ENCODE measurements around the gene ISG20L2.

The ISG20L2 gene

DNA sequence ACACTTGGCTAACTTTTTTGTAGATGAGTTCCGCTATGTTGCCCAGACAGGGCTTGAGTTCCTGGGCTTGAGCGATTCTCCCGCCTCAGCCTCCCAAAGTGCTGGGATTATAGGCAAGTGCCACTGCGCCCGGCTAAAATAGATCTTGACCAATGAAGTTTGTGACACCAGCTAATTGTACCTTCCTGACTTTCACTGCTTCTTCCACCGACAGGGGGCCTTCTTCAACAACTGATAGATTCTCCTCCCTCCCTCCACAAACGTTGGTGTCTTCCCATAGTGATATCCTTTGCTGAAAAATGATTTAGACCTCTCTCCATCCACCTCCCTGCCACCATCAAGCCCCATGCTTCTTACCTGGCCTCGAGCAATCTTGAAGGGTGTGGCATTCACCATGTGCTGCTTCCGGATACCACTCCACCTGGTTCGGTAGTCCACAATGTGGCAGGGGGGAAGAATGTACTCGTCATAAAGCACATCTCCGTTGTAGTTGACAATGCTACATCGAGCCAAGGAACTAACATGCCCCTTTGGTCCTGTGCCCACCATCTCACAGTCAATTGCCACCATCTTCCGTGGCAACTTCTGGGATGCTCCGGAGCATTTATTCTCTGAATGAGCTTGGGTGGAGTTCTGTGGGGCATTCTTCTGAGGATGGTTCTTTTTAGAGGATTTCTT, 1.9 kb downstream of the ISG20L2 start:
- Histone ChIP-seq H3K27ac (peak overlapping the region; percentile 36; the same call in 1 of the 2 replicates), H3K9me3 (no peaks in the 10 kb centered on the region), H4K20me1 (peaks cover 61% of the 10 kb centered on the region), H3K4me2 (peak overlapping the region; percentile 99), H3K36me3 (peaks cover 39% of the 10 kb centered on the region), H3K4me1 (peaks cover 44% of the 10 kb centered on the region), H3K9ac (peak overlapping the region; percentile 91), H3K4me3 (peak overlapping the region; percentile 87), H3K27me3 (no peaks in the 10 kb centered on the region)
- TF ChIP-seq Cebpa-rat (IDR thresholded peaks at IDR 0.05), result no peak

DNA sequence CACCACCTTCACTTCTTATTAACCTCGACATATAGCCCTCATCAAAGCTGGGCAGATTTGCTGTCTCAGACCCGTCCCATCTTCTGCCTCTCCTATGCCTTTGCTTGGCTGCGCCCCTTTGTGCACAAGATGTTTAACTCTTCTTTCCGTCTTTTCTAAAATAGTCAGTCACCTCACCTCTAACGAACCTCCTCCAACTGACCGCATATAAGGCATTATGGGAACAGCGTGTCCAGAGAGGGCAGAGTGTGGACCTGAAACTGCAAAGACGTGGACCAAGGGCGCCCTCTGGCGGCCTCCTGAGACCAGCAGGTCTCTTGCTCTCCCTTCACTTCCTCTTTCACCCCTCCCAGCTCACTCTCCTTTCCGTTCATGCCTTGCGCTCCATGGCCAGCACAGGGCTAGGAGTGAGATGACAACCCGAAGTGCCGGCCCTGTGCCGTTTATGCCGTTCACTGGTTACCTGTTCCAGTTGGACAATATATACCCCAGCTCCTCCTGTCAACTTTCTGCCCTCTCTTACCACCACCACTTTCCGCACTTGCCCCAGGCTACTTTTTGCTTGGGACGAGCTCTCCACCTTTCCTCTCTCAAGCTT, 2.8 kb downstream of the ISG20L2 start:
- Histone ChIP-seq H3K27ac (no peak overlapping the region), H3K4me3 (peak overlapping the region; percentile 87), H3K9ac (peak overlapping the region; percentile 91), H3K27me3 (no peaks in the 10 kb centered on the region), H3K4me1 (peaks cover 50% of the 10 kb centered on the region), H4K20me1 (peaks cover 70% of the 10 kb centered on the region), H3K36me3 (peaks cover 48% of the 10 kb centered on the region), H3K4me2 (peak overlapping the region; percentile 99), H3K9me3 (no peaks in the 10 kb centered on the region)
- no peak for TF ChIP-seq Cebpa-rat (IDR thresholded peaks at IDR 0.05)

- H3K36me3 ChIP-seq, result peaks cover 73% of the 10 kb centered on the region
Measured at GRCh38 chr1:156721535-156721934, 7.0 kb downstream of the ISG20L2 start.

GRCh38 chr1:156721131-156721530, 7.4 kb downstream of the ISG20L2 start:
- peaks cover 28% of the 10 kb centered on the region for H3K4me1 ChIP-seq
- peaks cover 73% of the 10 kb centered on the region for H3K36me3 ChIP-seq
- no peaks in the 10 kb centered on the region for H3K9me3 ChIP-seq
- H3K4me2 ChIP-seq, result no peak overlapping the region
- H3K4me3 ChIP-seq, result no peak overlapping the region
- peaks cover 66% of the 10 kb centered on the region for H4K20me1 ChIP-seq
- no peak overlapping the region for H3K27ac ChIP-seq
- TF ChIP-seq Cebpa-rat (IDR thresholded peaks at IDR 0.05), result no peak
- no peaks in the 10 kb centered on the region for H3K27me3 ChIP-seq
- H3K9ac ChIP-seq, result no peak overlapping the region

More at GRCh38 chr1:156721535-156721934, 7.0 kb downstream of the ISG20L2 start:
- Histone ChIP-seq H3K27me3 (no peaks in the 10 kb centered on the region), H3K9ac (no peak overlapping the region), H3K4me1 (peaks cover 32% of the 10 kb centered on the region), H3K9me3 (no peaks in the 10 kb centered on the region), H3K27ac (no peak overlapping the region), H3K4me2 (no peak overlapping the region), H4K20me1 (peaks cover 70% of the 10 kb centered on the region), H3K4me3 (no peak overlapping the region)
- no peak for TF ChIP-seq Cebpa-rat (IDR thresholded peaks at IDR 0.05)

DNA sequence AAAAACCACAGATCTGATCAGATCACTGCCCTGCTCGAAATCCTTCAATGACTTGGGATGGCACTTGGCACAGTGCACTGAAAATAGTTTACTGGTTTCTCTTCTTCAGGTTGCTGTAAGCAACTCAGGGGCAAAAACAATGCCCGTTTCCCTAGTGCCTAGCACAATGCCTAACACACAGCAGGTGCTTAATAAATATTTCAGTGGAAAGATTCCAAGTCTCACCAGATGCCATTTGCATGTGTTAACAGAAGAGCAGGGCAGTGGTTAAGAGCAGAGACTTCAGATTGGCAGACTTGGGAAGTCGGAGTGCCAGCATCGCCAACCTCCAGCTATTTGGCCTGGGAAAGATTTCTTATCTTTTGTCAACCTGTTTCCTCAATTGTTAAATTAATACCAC, 11.2 kb downstream of the ISG20L2 start:
- H3K9ac ChIP-seq, result no peak overlapping the region
- no peaks in the 10 kb centered on the region for H3K27me3 ChIP-seq
- no peak overlapping the region for H3K27ac ChIP-seq
- TF ChIP-seq Cebpa-rat (IDR thresholded peaks at IDR 0.05), result no peak
- peaks cover 28% of the 10 kb centered on the region for H4K20me1 ChIP-seq
- H3K4me1 ChIP-seq, result peaks cover 9% of the 10 kb centered on the region; the same call in 1 of the 2 replicates
- H3K9me3 ChIP-seq, result no peaks in the 10 kb centered on the region
- H3K4me3 ChIP-seq, result no peak overlapping the region
- peaks cover 50% of the 10 kb centered on the region for H3K36me3 ChIP-seq
- H3K4me2 ChIP-seq, result no peak overlapping the region

DNA sequence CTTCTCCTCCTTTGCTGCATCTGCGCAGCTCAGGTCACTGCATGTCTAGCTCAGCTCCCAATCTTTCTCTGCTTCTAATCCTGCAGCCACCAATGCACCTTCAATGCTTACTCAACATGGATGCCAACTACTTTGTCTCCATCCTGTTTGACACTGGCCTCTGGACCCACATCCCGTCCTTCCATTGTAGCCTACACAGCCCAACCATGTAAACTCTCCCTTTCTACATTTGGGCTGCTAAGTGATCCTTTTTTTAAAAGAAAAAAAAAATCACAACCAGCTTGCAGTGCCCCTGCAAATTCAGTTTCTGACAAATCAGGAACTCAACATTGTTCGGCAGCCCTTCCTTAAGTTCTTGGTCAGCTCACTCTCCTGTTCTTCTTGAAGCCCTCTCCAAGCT, 13.7 kb downstream of the ISG20L2 start:
- Histone ChIP-seq H3K4me2 (no peak overlapping the region), H3K27ac (no peak overlapping the region), H3K36me3 (peaks cover 27% of the 10 kb centered on the region), H3K4me3 (no peak overlapping the region), H3K9me3 (no peaks in the 10 kb centered on the region), H3K27me3 (no peaks in the 10 kb centered on the region), H4K20me1 (0 out of 2 replicates have a peak, but pooled peaks cover 8% of the 10 kb centered on the region), H3K4me1 (no peaks in the 10 kb centered on the region), H3K9ac (no peak overlapping the region)
- TF ChIP-seq Cebpa-rat (IDR thresholded peaks at IDR 0.05), result no peak

GRCh38 chr1:156712626-156713025, 15.9 kb downstream of the ISG20L2 start:
- no peak overlapping the region for H3K4me2 ChIP-seq
- H3K4me3 ChIP-seq, result no peak overlapping the region
- H3K9ac ChIP-seq, result no peak overlapping the region
- H3K9me3 ChIP-seq, result no peaks in the 10 kb centered on the region
- no peak overlapping the region for H3K27ac ChIP-seq
- 0 out of 2 replicates have a peak, but pooled peaks cover 5% of the 10 kb centered on the region for H4K20me1 ChIP-seq
- TF ChIP-seq Cebpa-rat (IDR thresholded peaks at IDR 0.05), result no peak
- no peaks in the 10 kb centered on the region for H3K27me3 ChIP-seq
- peaks cover 7% of the 10 kb centered on the region for H3K4me1 ChIP-seq
- H3K36me3 ChIP-seq, result peaks cover 14% of the 10 kb centered on the region

DNA sequence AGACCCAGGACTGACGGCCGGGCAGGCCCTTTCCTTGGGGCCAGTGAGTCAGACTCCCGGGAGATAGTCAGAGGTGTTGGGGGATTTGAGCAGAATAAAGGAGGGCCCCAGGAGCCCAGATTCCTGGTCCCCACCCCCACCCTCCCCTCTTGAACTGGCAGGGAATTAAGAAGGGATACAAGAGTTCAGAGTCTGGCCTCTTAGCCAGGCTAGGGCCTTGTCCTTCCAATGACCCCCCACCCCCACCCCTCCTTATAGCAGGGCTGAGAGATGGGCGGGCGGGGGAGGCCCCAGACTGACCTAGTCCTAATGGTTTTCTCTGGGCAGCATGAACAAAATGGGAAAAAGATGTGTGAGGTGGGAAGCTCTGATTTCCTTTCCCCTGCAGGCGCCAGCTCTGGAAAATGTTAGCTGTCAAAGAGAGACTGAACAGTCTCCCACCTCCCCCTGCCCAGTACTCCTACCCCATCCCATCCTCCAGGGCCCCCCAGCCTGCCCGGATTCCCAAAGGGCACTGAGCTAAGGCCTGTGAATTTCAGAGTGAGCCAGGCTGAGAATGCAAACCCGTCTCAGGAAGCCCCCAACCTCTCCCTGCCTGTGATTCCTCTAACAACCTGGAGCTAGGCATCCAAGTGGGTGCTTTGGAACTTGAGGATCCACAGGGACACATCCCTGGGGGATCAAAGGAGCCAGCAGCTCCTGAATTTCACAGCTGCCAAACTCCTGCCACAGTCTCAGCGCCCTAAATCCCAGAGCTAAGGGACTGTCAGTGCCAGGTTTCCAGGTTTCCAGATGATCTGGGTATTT, 17.4 kb downstream of the ISG20L2 start:
- H3K27me3 ChIP-seq, result no peaks in the 10 kb centered on the region; the same call in 1 of the 2 replicates
- no peaks in the 10 kb centered on the region for H4K20me1 ChIP-seq
- no peak overlapping the region for H3K4me2 ChIP-seq
- H3K9me3 ChIP-seq, result no peaks in the 10 kb centered on the region
- H3K36me3 ChIP-seq, result peaks cover 9% of the 10 kb centered on the region; the same call in 1 of the 2 replicates
- H3K9ac ChIP-seq, result no peak overlapping the region
- TF ChIP-seq Cebpa-rat (IDR thresholded peaks at IDR 0.05), result no peak
- H3K4me1 ChIP-seq, result peaks cover 21% of the 10 kb centered on the region
- H3K4me3 ChIP-seq, result no peak overlapping the region
- no peak overlapping the region for H3K27ac ChIP-seq

DNA sequence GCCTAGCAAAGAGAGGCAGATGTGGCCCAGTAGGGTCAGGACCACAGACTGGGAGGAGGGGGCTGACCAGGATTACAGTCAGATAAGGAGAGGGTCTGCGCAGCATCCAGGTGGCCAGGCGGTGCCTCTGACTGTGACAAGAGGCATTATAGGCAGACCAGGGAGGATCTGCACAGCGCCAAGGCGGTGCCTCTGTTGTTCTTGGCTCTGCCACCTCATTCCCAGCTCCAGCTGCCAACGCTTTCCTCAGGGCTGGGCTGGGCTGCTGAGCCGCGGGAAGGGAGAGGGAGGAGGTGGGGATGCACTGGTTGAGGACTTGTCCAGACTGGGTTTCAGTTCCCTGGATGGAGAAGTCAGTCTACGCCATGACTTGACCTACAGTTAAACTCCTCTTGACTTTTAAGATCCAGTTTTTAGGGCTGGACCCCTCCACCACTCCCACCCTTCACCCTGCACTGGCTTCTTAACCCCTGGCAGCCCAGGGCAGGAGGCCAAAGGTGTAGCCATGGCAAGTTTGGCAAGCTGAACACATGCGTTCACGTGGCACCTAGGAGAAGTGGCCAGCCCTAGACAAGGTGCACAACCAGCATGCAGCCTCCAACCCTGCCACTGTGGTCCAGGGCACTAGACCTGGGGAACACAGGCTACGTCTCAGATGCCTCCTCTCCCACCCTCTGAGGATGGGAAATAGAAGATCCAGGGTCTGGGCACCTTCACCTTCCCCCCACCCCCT, 18.6 kb downstream of the ISG20L2 start:
- no peaks in the 10 kb centered on the region for H4K20me1 ChIP-seq
- TF ChIP-seq Cebpa-rat (IDR thresholded peaks at IDR 0.05), result no peak
- H3K9ac ChIP-seq, result no peak overlapping the region
- H3K4me3 ChIP-seq, result no peak overlapping the region
- H3K27ac ChIP-seq, result no peak overlapping the region
- H3K4me1 ChIP-seq, result peaks cover 31% of the 10 kb centered on the region
- no peak overlapping the region for H3K4me2 ChIP-seq
- no peaks in the 10 kb centered on the region for H3K36me3 ChIP-seq
- H3K9me3 ChIP-seq, result no peaks in the 10 kb centered on the region
- peaks cover 13% of the 10 kb centered on the region for H3K27me3 ChIP-seq
